ENCODE measurements around the gene PPP6R2.

GRCh38 chr22:50305393-50305922, 37.7 kb upstream of the PPP6R2 start:
- no peak for TF ChIP-seq CTCF (conservative IDR thresholded peaks at IDR 0.05 in 1 of 2, IDR thresholded peaks at IDR 0.05 in 1 of 2; ENCODE audit: low read depth in 1 of 2, low read length in 2 of 2)
- no peak for TF ChIP-seq EZH2 (IDR thresholded peaks at IDR 0.05; ENCODE audit: low read length, missing control alignments)
